Cardiac muscle cell (in vitro differentiated cells and primary cell): ENCODE results near the gene TMEM184C. TPM values are rescaled to one million over a fixed set of nuclear protein-coding genes. Genes with fewer than 3 reads are reported as not detected.

Experiments used
- DNase-seq, 2 donors: peaks; one replicate each; pipeline versions ENCODE4 v3.0.0 to v3.0.0-alpha.2; 2010 to 2017; ENCODE audit warnings: low read depth in 1 of 2, low spot score in 1 of 2
- H3K27ac ChIP-seq: fragments of 200-600 bp; sonication (generic); 2 replicates; pipeline ENCODE4 v1.5.1; 2016
- H3K27me3 ChIP-seq: fragments of 200-600 bp; sonication (generic); 2 replicates; pipeline ENCODE4 v1.6.0; 2016; ENCODE audit warnings: control low read depth
- H3K36me3 ChIP-seq: fragments of 200-600 bp; sonication (generic); 2 replicates; pipeline ENCODE4 v1.5.1; 2016; ENCODE audit warnings: control low read depth
- H3K4me1 ChIP-seq: fragments of 200-600 bp; sonication (generic); 2 replicates; pipeline ENCODE4 v1.8.1; 2017; ENCODE audit warnings: low read depth, mild to moderate bottlenecking, mixed run types
- H3K4me3 ChIP-seq: fragments of 200-600 bp; sonication (generic); 2 replicates; pipeline ENCODE4 v1.5.1; 2016; ENCODE audit warnings: mild to moderate bottlenecking
- H3K9me3 ChIP-seq: fragments of 200-600 bp; sonication (generic); 2 replicates; pipeline ENCODE4 v1.5.1; 2017; ENCODE audit warnings: low read depth, mild to moderate bottlenecking, control low read depth
- CTCF ChIP-seq: IDR thresholded peaks from 2 replicates; pipeline ENCODE4 v1.5.1; 2012; ENCODE audit warnings: low read depth, mild to moderate bottlenecking, low read length
- polyA plus RNA-seq: library from polyadenylated mRNA; unstranded; fragments of >200 nt; fragmentation: Nextera tagmentation; extraction: Ambion mirVana; gene quantifications from 2 replicates; pipeline ENCODE4 v1.2.1, GENCODE V29; 2016
- total RNA-seq: library from RNA; depleted of rRNA; stranded (reverse); fragments of >200 nt; gene quantifications from 2 replicates; pipeline ENCODE4 v1.2.3, GENCODE V29; 2016

Gene TMEM184C
- total and polyA plus RNA-seq, 2 experiments from 2014 or later, result 30.7 to 32.3 TPM

GRCh38 chr4:147629783-147630730 lies 12.9 kb downstream of the TMEM184C start:
- peaks cover 69% of the 10 kb centered on the region for H3K36me3 ChIP-seq
- H3K4me3 ChIP-seq, result no peak overlapping the region
- no peak overlapping the region for H3K27ac ChIP-seq
- H3K27me3 ChIP-seq, result no peaks in the 10 kb centered on the region
- no peaks in the 10 kb centered on the region for H3K4me1 ChIP-seq
- no peaks in the 10 kb centered on the region for H3K9me3 ChIP-seq
- TF ChIP-seq CTCF, result no peak
- DNase-seq, result no peak

- H3K9me3 ChIP-seq, result no peaks in the 10 kb centered on the region
- peaks cover 68% of the 10 kb centered on the region for H3K36me3 ChIP-seq
- H3K4me3 ChIP-seq, result no peak overlapping the region
- DNase-seq, result no peak
- H3K27me3 ChIP-seq, result no peaks in the 10 kb centered on the region
- TF ChIP-seq CTCF, result no peak
- H3K27ac ChIP-seq, result no peak overlapping the region
- H3K4me1 ChIP-seq, result no peaks in the 10 kb centered on the region
These were observed 15.9 kb downstream of the TMEM184C start for GRCh38 chr4:147633113-147633512.

GRCh38 chr4:147633643-147634042 lies 16.4 kb downstream of the TMEM184C start:
- H3K27ac ChIP-seq, result no peak overlapping the region

GRCh38 chr4:147635348-147635747 lies 18.2 kb downstream of the TMEM184C start:
- Histone ChIP-seq H3K4me3 (no peak overlapping the region), H3K36me3 (peaks cover 53% of the 10 kb centered on the region), H3K4me1 (no peaks in the 10 kb centered on the region), H3K9me3 (no peaks in the 10 kb centered on the region), H3K27me3 (no peaks in the 10 kb centered on the region), H3K27ac (no peak overlapping the region)
- no peak for TF ChIP-seq CTCF
- DNase-seq, result no peak

More at GRCh38 chr4:147633643-147634042, 16.4 kb downstream of the TMEM184C start:
- Histone ChIP-seq H3K9me3 (no peaks in the 10 kb centered on the region), H3K4me1 (no peaks in the 10 kb centered on the region), H3K4me3 (no peak overlapping the region), H3K36me3 (peaks cover 66% of the 10 kb centered on the region), H3K27me3 (no peaks in the 10 kb centered on the region)
- no peak for TF ChIP-seq CTCF
- no peak for DNase-seq

GRCh38 chr4:147638365-147638764 lies 21.2 kb downstream of the TMEM184C start:
- Histone ChIP-seq H3K4me3 (no peak overlapping the region), H3K9me3 (no peaks in the 10 kb centered on the region), H3K36me3 (peaks cover 39% of the 10 kb centered on the region), H3K4me1 (no peaks in the 10 kb centered on the region), H3K27ac (no peak overlapping the region), H3K27me3 (no peaks in the 10 kb centered on the region)
- no peak for DNase-seq
- no peak for TF ChIP-seq CTCF
